ENCODE results near the gene TIMM22.

Gene TIMM22

GRCh38 chr17:1002771-1003555, 6.0 kb downstream of the TIMM22 start:
- no peak for DNase-seq (ENCODE audit: low read depth)

- no peak for DNase-seq (ENCODE audit: low read depth)
Measured at GRCh38 chr17:1003633-1003971, 6.7 kb downstream of the TIMM22 start.

- DNase-seq (ENCODE audit: low read depth): no peak
Measured at GRCh38 chr17:1003972-1004768, 7.2 kb downstream of the TIMM22 start.

GRCh38 chr17:1004769-1005295, 7.9 kb downstream of the TIMM22 start:
- DNase-seq (ENCODE audit: low read depth): no peak

GRCh38 chr17:1005361-1005946, 8.5 kb downstream of the TIMM22 start:
- DNase-seq (ENCODE audit: low read depth): no peak

GRCh38 chr17:1006054-1006453, 9.1 kb downstream of the TIMM22 start:
- no peak for DNase-seq (ENCODE audit: low read depth)

GRCh38 chr17:1007310-1008007, 10.5 kb downstream of the TIMM22 start:
- no peak for DNase-seq (ENCODE audit: low read depth)

- no peak for DNase-seq (ENCODE audit: low read depth)
Measured at GRCh38 chr17:1008008-1008761, 11.3 kb downstream of the TIMM22 start.

GRCh38 chr17:1009229-1010085, 12.5 kb downstream of the TIMM22 start:
- no peak for DNase-seq (ENCODE audit: low read depth)

GRCh38 chr17:1010086-1010450, 13.1 kb downstream of the TIMM22 start:
- no peak for DNase-seq (ENCODE audit: low read depth)

GRCh38 chr17:1010586-1010985, 13.7 kb downstream of the TIMM22 start:
- DNase-seq (ENCODE audit: low read depth): no peak

GRCh38 chr17:1011138-1011537, 14.2 kb downstream of the TIMM22 start:
- DNase-seq (ENCODE audit: low read depth): no peak

- no peak for DNase-seq (ENCODE audit: low read depth)
Measured at GRCh38 chr17:1011760-1012735, 15.1 kb downstream of the TIMM22 start.

- no peak for DNase-seq (ENCODE audit: low read depth)
Measured at GRCh38 chr17:1012823-1013728, 16.1 kb downstream of the TIMM22 start.

- no peak for DNase-seq (ENCODE audit: low read depth)
Measured at GRCh38 chr17:1013729-1014090, 16.8 kb downstream of the TIMM22 start.

GRCh38 chr17:1018547-1018946, 21.6 kb downstream of the TIMM22 start:
- DNase-seq (ENCODE audit: low read depth): no peak

- no peak for DNase-seq (ENCODE audit: low read depth)
Measured at GRCh38 chr17:1019451-1019850, 22.5 kb downstream of the TIMM22 start.

- DNase-seq (ENCODE audit: low read depth): no peak
Measured at GRCh38 chr17:1021147-1021546, 24.2 kb downstream of the TIMM22 start.

Data from HS-5 (cell line).